GM10847 (cell line): Measurements from ENCODE around the gene ZNF292.

Experiments used
- POLR2A ChIP-seq: IDR thresholded peaks from 2 replicates; pipeline ENCODE4 v1.6.1; 2011; ENCODE audit not compliant: insufficient read length; ENCODE audit errors: extremely low read depth

Gene ZNF292

GRCh38 chr6:87154993-87155841 lies at the start of gene ZNF292:
Gene ZNF292 (plus strand): TSS chr6:87155565. CDS start chr6:87155592, 27 bp downstream.
- TF ChIP-seq POLR2A: peak; percentile 73

GRCh38 chr6:87105823-87106222 lies 49.5 kb upstream of the ZNF292 start:
- TF ChIP-seq POLR2A: no peak

- no peak for TF ChIP-seq POLR2A
Measured at GRCh38 chr6:87110636-87111035, 44.7 kb upstream of the ZNF292 start.

GRCh38 chr6:87115402-87116135 lies 39.8 kb upstream of the ZNF292 start:
- TF ChIP-seq POLR2A: no peak

GRCh38 chr6:87116922-87117321 lies 38.4 kb upstream of the ZNF292 start:
- no peak for TF ChIP-seq POLR2A

GRCh38 chr6:87118054-87118453 lies 37.3 kb upstream of the ZNF292 start:
- TF ChIP-seq POLR2A: no peak

GRCh38 chr6:87122477-87122876 lies 32.9 kb upstream of the ZNF292 start:
- no peak for TF ChIP-seq POLR2A

- TF ChIP-seq POLR2A: no peak
Measured at GRCh38 chr6:87124074-87124473, 31.3 kb upstream of the ZNF292 start.

GRCh38 chr6:87126501-87126900 lies 28.9 kb upstream of the ZNF292 start:
- TF ChIP-seq POLR2A: no peak

- TF ChIP-seq POLR2A: no peak
Measured at GRCh38 chr6:87127737-87128136, 27.6 kb upstream of the ZNF292 start.

- TF ChIP-seq POLR2A: no peak
Measured at GRCh38 chr6:87136963-87137362, 18.4 kb upstream of the ZNF292 start.

- no peak for TF ChIP-seq POLR2A
Measured at GRCh38 chr6:87139236-87139635, 16.1 kb upstream of the ZNF292 start.

- no peak for TF ChIP-seq POLR2A
Measured at GRCh38 chr6:87146363-87146762, 9.0 kb upstream of the ZNF292 start.

- no peak for TF ChIP-seq POLR2A
Measured at GRCh38 chr6:87150406-87150805, 5.0 kb upstream of the ZNF292 start.

GRCh38 chr6:87151471-87151780 lies 3.9 kb upstream of the ZNF292 start:
- TF ChIP-seq POLR2A: no peak

- TF ChIP-seq POLR2A: peak; percentile 73
Measured at GRCh38 chr6:87151781-87152525, 3.4 kb upstream of the ZNF292 start.
